NK-92 (cell line): Measurements from ENCODE around the gene CCDC63.

Experiments
- DNase-seq: peaks from one replicate; lab custom pipeline; 2025; ENCODE audit not compliant: unreplicated experiment; lab: John Stamatoyannopoulos, UW

Gene CCDC63

GRCh38 chr12:110920324-110920910, 73.6 kb downstream of the CCDC63 start, which contains the start of gene MYL2:
Gene MYL2 (minus strand): TSS chr12:110920579. CDS start chr12:110920529, 50 bp downstream.
- DNase-seq, result no peak

- DNase-seq, result no peak
Observed at GRCh38 chr12:110921262-110921661, 74.5 kb downstream of the CCDC63 start.

- DNase-seq, result no peak
Observed at GRCh38 chr12:110922652-110923051, 75.9 kb downstream of the CCDC63 start.

- DNase-seq, result no peak
Observed at GRCh38 chr12:110923192-110923591, 76.4 kb downstream of the CCDC63 start.

- DNase-seq, result no peak
Observed at GRCh38 chr12:110923692-110924334, 77.0 kb downstream of the CCDC63 start.

- DNase-seq, result no peak
Observed at GRCh38 chr12:110927546-110927945, 80.8 kb downstream of the CCDC63 start.

- DNase-seq, result no peak
Observed at GRCh38 chr12:110928700-110929099, 81.9 kb downstream of the CCDC63 start.

GRCh38 chr12:110929818-110930217, 83.0 kb downstream of the CCDC63 start:
- no peak for DNase-seq

- no peak for DNase-seq
Observed at GRCh38 chr12:110930348-110931314, 83.8 kb downstream of the CCDC63 start.

GRCh38 chr12:110931315-110931728, 84.5 kb downstream of the CCDC63 start:
- no peak for DNase-seq

- no peak for DNase-seq
Observed at GRCh38 chr12:110932046-110932445, 85.3 kb downstream of the CCDC63 start.

GRCh38 chr12:110933326-110933974, 86.7 kb downstream of the CCDC63 start:
- no peak for DNase-seq

GRCh38 chr12:110934093-110934852, 87.5 kb downstream of the CCDC63 start:
- no peak for DNase-seq

GRCh38 chr12:110935588-110935987, 88.8 kb downstream of the CCDC63 start:
- DNase-seq, result no peak

- DNase-seq, result no peak
Observed at GRCh38 chr12:110936367-110937103, 89.7 kb downstream of the CCDC63 start.

GRCh38 chr12:110937104-110937641, 90.4 kb downstream of the CCDC63 start:
- no peak for DNase-seq

- DNase-seq, result no peak
Observed at GRCh38 chr12:110940296-110940695, 93.5 kb downstream of the CCDC63 start.

- DNase-seq, result no peak
Observed at GRCh38 chr12:110940933-110941332, 94.1 kb downstream of the CCDC63 start.

- DNase-seq, result no peak
Observed at GRCh38 chr12:110941391-110941790, 94.6 kb downstream of the CCDC63 start.
